ENCODE data around the gene SARS1.
A peak's percentile ranks its signal among the peaks of the same experiment; 100 is the strongest.
"Not testable (repeated sequence)": the region's sequence is repeated elsewhere in the genome, so short reads cannot be mapped to it uniquely, and the experiment has no call there.

SARS1 gene

GRCh38 chr1:109213824-109214693 is at the start of gene SARS1:
TSS of gene SARS1 (plus strand) at chr1:109213918. CDS start at chr1:109213993, 75 bp downstream.
- peak; percentile 86 for DNase-seq

- no peak for DNase-seq
These were observed 49.2 kb upstream of the SARS1 start for GRCh38 chr1:109164538-109164937.

GRCh38 chr1:109167001-109167506 is 46.7 kb upstream of the SARS1 start:
- peak; percentile 37 for DNase-seq

- DNase-seq = no peak
These were observed 43.5 kb upstream of the SARS1 start for GRCh38 chr1:109170035-109170764.

- DNase-seq = no peak
These were observed 42.1 kb upstream of the SARS1 start for GRCh38 chr1:109171646-109172045.

GRCh38 chr1:109176349-109176748 is 37.4 kb upstream of the SARS1 start:
- not testable (repeated sequence) for DNase-seq

- not testable (repeated sequence) for DNase-seq
These were observed 33.0 kb upstream of the SARS1 start for GRCh38 chr1:109180715-109181084.

- DNase-seq = no peak
These were observed 32.5 kb upstream of the SARS1 start for GRCh38 chr1:109181085-109181806.

- no peak for DNase-seq
These were observed 31.9 kb upstream of the SARS1 start for GRCh38 chr1:109181807-109182163.

- DNase-seq = no peak
These were observed 30.5 kb upstream of the SARS1 start for GRCh38 chr1:109183058-109183738.

GRCh38 chr1:109184687-109185086 is 29.0 kb upstream of the SARS1 start:
- DNase-seq = no peak

- DNase-seq = no peak
These were observed 28.4 kb upstream of the SARS1 start for GRCh38 chr1:109185357-109185756.

GRCh38 chr1:109185990-109186732 is 27.6 kb upstream of the SARS1 start:
- DNase-seq = peak; percentile 32

- DNase-seq = no peak
These were observed 27.0 kb upstream of the SARS1 start for GRCh38 chr1:109186733-109187086.

GRCh38 chr1:109187127-109187526 is 26.6 kb upstream of the SARS1 start:
- DNase-seq = no peak

GRCh38 chr1:109188200-109188599 is 25.5 kb upstream of the SARS1 start:
- DNase-seq = no peak

GRCh38 chr1:109188781-109189180 is 24.9 kb upstream of the SARS1 start:
- DNase-seq = no peak

GRCh38 chr1:109190189-109190588 is 23.5 kb upstream of the SARS1 start:
- DNase-seq = no peak

- DNase-seq = no peak
These were observed 22.3 kb upstream of the SARS1 start for GRCh38 chr1:109191377-109191776.

- DNase-seq = no peak
These were observed 21.8 kb upstream of the SARS1 start for GRCh38 chr1:109191891-109192290.

- no peak for DNase-seq
These were observed 21.3 kb upstream of the SARS1 start for GRCh38 chr1:109192433-109192832.
